Kidney (tissue), 14 donors: ENCODE data around the gene PKHD1. TPM values are rescaled to one million over a fixed set of nuclear protein-coding genes. Genes with fewer than 3 reads are reported as not detected.

Source experiments
- DNase-seq, 5 donors: peaks; one replicate each; pipeline ENCODE4 v3.0.0-alpha.2; 2013 to 2020
- FAIRE-seq: peaks from 2 replicates; lab custom pipeline; 2012; peaks lifted over from hg19 to GRCh38; lab: Jason Lieb, UNC
- H3K27ac ChIP-seq, 2 donors: one replicate each; pipeline ENCODE4 v1.7.0; 2013; ENCODE audit warnings: low read depth in 2 of 2, low read length in 2 of 2, inconsistent platforms in 1 of 2
- H3K27me3 ChIP-seq: one replicate; pipeline ENCODE4 v1.7.1; 2013; ENCODE audit warnings: low read length, inconsistent platforms; ENCODE audit not compliant: control insufficient read depth, insufficient read depth
- H3K36me3 ChIP-seq, 3 donors: one replicate each; pipeline versions ENCODE4 v1.7.0 to v1.7.1; 2013; ENCODE audit warnings: low read length in 3 of 3, control low read depth in 1 of 3, inconsistent platforms in 1 of 3; ENCODE audit not compliant: insufficient read depth in 3 of 3, control insufficient read depth in 2 of 3
- H3K4me1 ChIP-seq, 3 donors: one replicate each; pipeline versions ENCODE4 v1.7.0 to v1.7.1; 2013; ENCODE audit warnings: low read length in 3 of 3, inconsistent platforms in 1 of 3, low read depth in 1 of 3; ENCODE audit not compliant: control insufficient read depth in 2 of 3, insufficient read depth in 2 of 3
- H3K4me3 ChIP-seq, 3 donors: one replicate each; pipeline versions ENCODE4 v1.7.0 to v1.8.1; 2013; ENCODE audit warnings: low read length in 3 of 3, control low read depth in 1 of 3, inconsistent platforms in 1 of 3
- H3K9ac ChIP-seq, 3 donors: one replicate each; pipeline versions ENCODE4 v1.7.0 to v1.7.1; 2013; ENCODE audit warnings: low read length in 3 of 3, control low read depth in 1 of 3, inconsistent platforms in 1 of 3
- H3K9me3 ChIP-seq, 3 donors: one replicate each; pipeline versions ENCODE4 v1.7.0 to v1.7.1; 2013; ENCODE audit warnings: low read length in 3 of 3, control low read depth in 1 of 3, inconsistent platforms in 1 of 3; ENCODE audit not compliant: control insufficient read depth in 2 of 3, insufficient read depth in 1 of 3
- CTCF ChIP-seq: IDR thresholded peaks from 3 replicates; pipeline ENCODE4 v1.5.1; 2012; ENCODE audit warnings: mild to moderate bottlenecking, moderate library complexity, borderline replicate concordance; ENCODE audit not compliant: insufficient read depth; ENCODE audit errors: extremely low read depth
- intact Hi-C: fragments of 100-400 bp; cut with DNase I; formaldehyde crosslinking; loops from one replicate; pipeline ENCODE4 v1.11.1; 2022
- polyA plus RNA-seq: library from polyadenylated mRNA; stranded (reverse); fragments of 350-450 nt; fragmentation: Illumina TruSeq; extraction: RNeasy Lipid Tissue Mini Kit (QIAGEN cat#74804); gene quantifications from one replicate; pipeline ENCODE4 v1.2.3, GENCODE V29; 2014; ENCODE audit warnings: low read depth, low replicate concordance; ENCODE audit not compliant: insufficient read depth
- total RNA-seq: library from RNA; stranded (reverse); fragmentation: NEBNext Ultra II Directional; extraction: Animal tissue kit (Norgen Biotek cat#: 25700); gene quantifications from one replicate; pipeline ENCODE4 v1.2.1, GENCODE V29; 2021
- donor health status: control.
- donor health status: control.
- donor health status: control.
- donor health status: control.
- donor health status: control.
- donor health status: DM: yes; HTN: yes; CAD: no.
- donor health status: Normal renal cell carcinoma (clear cell type).

PKHD1 gene
- total and polyA plus RNA-seq, 2 donors from 2014 or later = 6.0 to 77.5 TPM

GRCh38 chr6:52077961-52078625, 9.3 kb downstream of the PKHD1 start:
- no peak for TF ChIP-seq CTCF
- intact Hi-C loops = no loop called here
- DNase-seq (no peak), FAIRE-seq (no peak)
- Histone ChIP-seq H3K27ac (peak overlapping the region; percentile 74 to 90), H3K9me3 (no peaks in the 10 kb centered on the region), H3K27me3 (no peaks in the 10 kb centered on the region), H3K36me3 (peaks cover 0 to 44% (median 6%) of the 10 kb centered on the region in 3 donors), H3K4me3 (peak overlapping the region in 2 of 3 donors; percentile 5 to 32), H3K9ac (peak overlapping the region in 1 of 3 donors; percentile 66), H3K4me1 (peaks cover 3 to 77% (median 23%) of the 10 kb centered on the region in 3 donors)

- H3K4me1 ChIP-seq = peaks cover 3 to 72% (median 19%) of the 10 kb centered on the region in 3 donors
- TF ChIP-seq CTCF = no peak
- H3K27ac ChIP-seq = peak overlapping the region; percentile 78 to 90
- peak; percentile 49 for FAIRE-seq
- peak overlapping the region in 1 of 3 donors; percentile 29 for H3K4me3 ChIP-seq
- peak overlapping the region in 1 of 3 donors; percentile 17 for H3K9ac ChIP-seq
- H3K36me3 ChIP-seq = peaks cover 2 to 46% (median 5%) of the 10 kb centered on the region in 3 donors
- DNase-seq = peak in 2 of 5 donors; percentile 49 to 77
- intact Hi-C loops = no loop called here
- H3K9me3 ChIP-seq = no peaks in the 10 kb centered on the region
- H3K27me3 ChIP-seq = no peaks in the 10 kb centered on the region
These were observed 10.1 kb downstream of the PKHD1 start for GRCh38 chr6:52077180-52077884.

- peaks cover 2 to 46% (median 8%) of the 10 kb centered on the region in 3 donors for H3K36me3 ChIP-seq
- FAIRE-seq = no peak
- TF ChIP-seq CTCF = no peak
These were observed 10.6 kb downstream of the PKHD1 start for GRCh38 chr6:52076791-52077179.

More at GRCh38 chr6:52076791-52077179, 10.6 kb downstream of the PKHD1 start:
- peaks cover 3 to 67% (median 18%) of the 10 kb centered on the region in 3 donors for H3K4me1 ChIP-seq
- peak overlapping the region; percentile 78 to 90 for H3K27ac ChIP-seq
- H3K9ac ChIP-seq = peak overlapping the region in 1 of 3 donors; percentile 17
- no peaks in the 10 kb centered on the region for H3K9me3 ChIP-seq
- intact Hi-C loops = no loop called here
- H3K4me3 ChIP-seq = peak overlapping the region in 1 of 3 donors; percentile 29
- no peak for DNase-seq
- H3K27me3 ChIP-seq = no peaks in the 10 kb centered on the region
